Esophagus muscularis mucosa (tissue), 4 donors: ENCODE results near the gene CDC40. TPM values are rescaled to one million over a fixed set of nuclear protein-coding genes. Genes with fewer than 3 reads are reported as not detected.

Experiments used
- DNase-seq: peaks from one replicate; pipeline ENCODE4 v3.0.0-alpha.2; 2017; ENCODE audit errors: extremely low spot score
- H3K27ac ChIP-seq, 4 donors: fragments of 200-600 bp; sonication (generic); replicated peaks in 1 of 4; 1 replicate in 3 of 4; 2 replicates in 1 of 4; pipeline ENCODE4 v1.5.1; 2016 to 2019; ENCODE audit warnings: mild to moderate bottlenecking in 1 of 4
- H3K27me3 ChIP-seq, 4 donors: fragments of 200-600 bp; sonication (generic); one replicate each; pipeline versions ENCODE4 v1.5.1 to v1.6.0; 2016 to 2019
- H3K36me3 ChIP-seq, 4 donors: fragments of 200-600 bp; sonication (generic); one replicate each; pipeline ENCODE4 v1.5.1; 2016 to 2019
- H3K4me1 ChIP-seq, 4 donors: fragments of 200-600 bp; sonication (generic); one replicate each; pipeline ENCODE4 v1.5.1; 2016 to 2019
- H3K4me3 ChIP-seq, 4 donors: fragments of 200-600 bp; sonication (generic); 1 replicate in 2 of 4; 2 replicates in 2 of 4; pipeline ENCODE4 v1.5.1; 2016 to 2019; ENCODE audit warnings: mild to moderate bottlenecking in 4 of 4, moderate library complexity in 1 of 4
- H3K9me3 ChIP-seq, 4 donors: fragments of 200-600 bp; sonication (generic); 1 replicate in 3 of 4; 2 replicates in 1 of 4; pipeline ENCODE4 v1.5.1; 2016 to 2019
- CTCF ChIP-seq, 3 experiments: fragments of 200-600 bp in 2 of 3; fragments of 450-650 bp in 1 of 3; sonication (generic) in 2 of 3; IDR thresholded peaks; one replicate each; pipeline ENCODE4 v1.5.1; 2017 to 2019; ENCODE audit warnings: antibody characterized with exemption in 3 of 3, mild to moderate bottlenecking in 2 of 3, moderate library complexity in 1 of 3
- EP300 ChIP-seq: sonication (generic); formaldehyde crosslinking; IDR thresholded peaks from one replicate; pipeline ENCODE4 v1.6.1; 2017; ENCODE audit warnings: antibody characterized with exemption
- POLR2A ChIP-seq: fragments of 450-650 bp; IDR thresholded peaks from one replicate; pipeline ENCODE4 v1.6.1; 2017; ENCODE audit warnings: antibody characterized with exemption, moderate library complexity, mild to moderate bottlenecking, low read depth
- POLR2AphosphoS5 ChIP-seq, 2 donors: sonication (generic); formaldehyde crosslinking; IDR thresholded peaks; one replicate each; pipeline ENCODE4 v1.6.1; 2017; ENCODE audit warnings: antibody characterized with exemption in 2 of 2
- WGBS: methylation state at CpG from one replicate; pipeline ENCODE4 v1.1.5; 2018; 5-methylcytosine and 5-hydroxymethylcytosine counted together
- intact Hi-C: fragments of 100-400 bp; cut with DNase I; formaldehyde crosslinking; loops from one replicate; pipeline ENCODE4 v1.15.1; 2023
- total RNA-seq, 4 donors: library from RNA; depleted of rRNA; stranded (reverse); fragments of >200 nt; gene quantifications; one replicate each; pipeline versions ENCODE4 v1.1.0 to v1.2.1, GENCODE V29; 2016

The CDC40 gene
- total RNA-seq, 4 donors from 2014 or later = 12.0 to 29.1 (median 15.2) TPM

DNA sequence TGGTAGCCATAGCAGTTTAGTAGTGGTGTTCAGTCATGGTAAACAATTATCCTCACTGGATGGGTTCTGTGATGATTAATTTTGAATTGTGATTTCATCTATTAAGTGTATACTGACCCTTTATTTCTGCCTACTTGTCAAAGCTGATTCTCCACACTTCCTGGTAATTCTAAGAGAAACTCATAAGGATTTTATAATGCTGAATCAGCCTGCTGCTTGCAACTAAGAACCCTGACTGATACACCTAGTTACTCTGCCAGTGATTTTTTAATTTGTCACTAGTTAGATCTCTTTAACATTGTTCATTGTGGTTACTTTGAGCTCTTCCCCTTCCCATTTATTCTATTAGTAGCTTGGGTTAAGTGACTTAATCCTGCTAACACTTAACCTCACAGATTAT lies 8.6 kb downstream of the CDC40 start:
- Histone ChIP-seq H3K4me3 (no peak overlapping the region), H3K27ac (no peak overlapping the region), H3K9me3 (no peaks in the 10 kb centered on the region), H3K4me1 (peaks cover 11 to 38% (median 31%) of the 10 kb centered on the region in 4 donors), H3K36me3 (peaks cover 0 to 8% (median 6%) of the 10 kb centered on the region in 4 donors), H3K27me3 (no peaks in the 10 kb centered on the region)
- DNase-seq = no peak
- no peak for TF ChIP-seq POLR2AphosphoS5 (IDR thresholded peaks at IDR 0.05)
- TF ChIP-seq CTCF (IDR thresholded peaks at IDR 0.05) = no peak
- no peak for TF ChIP-seq EP300
- no peak for TF ChIP-seq POLR2A
- intact Hi-C loops = no loop called here

- no peak for DNase-seq
- no peaks in the 10 kb centered on the region for H3K9me3 ChIP-seq
- intact Hi-C loops = no loop called here
- 91% methylated on average over 6 of the region's 6 CpGs for WGBS
- no peaks in the 10 kb centered on the region for H3K27me3 ChIP-seq
- H3K27ac ChIP-seq = no peak overlapping the region
- TF ChIP-seq EP300 (no peak), POLR2A (no peak)
- H3K36me3 ChIP-seq = peaks cover 0 to 15% (median 11%) of the 10 kb centered on the region in 4 donors
- H3K4me1 ChIP-seq = peaks cover 11 to 26% (median 19%) of the 10 kb centered on the region in 4 donors
- no peak overlapping the region for H3K4me3 ChIP-seq
Observed at GRCh38 chr6:110190726-110191125, 10.5 kb downstream of the CDC40 start.

DNA sequence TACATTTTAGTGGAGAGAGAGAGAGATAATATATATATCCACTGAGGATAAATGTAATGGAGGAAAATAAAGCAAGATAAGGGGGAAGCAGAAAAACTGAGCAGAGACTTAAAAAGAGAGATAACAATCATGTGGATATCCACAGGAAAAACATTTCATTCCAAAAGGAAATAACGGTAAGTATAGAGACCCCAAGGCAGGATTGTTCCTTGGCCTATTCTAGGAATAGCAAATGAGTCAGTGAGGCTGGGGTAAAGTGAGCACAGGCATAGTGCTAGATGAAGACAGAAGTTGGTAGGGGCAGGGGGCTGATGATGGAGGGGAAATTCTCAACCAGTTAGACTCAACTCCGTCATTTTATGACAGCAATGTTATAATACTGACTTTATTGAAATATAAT lies 11.2 kb downstream of the CDC40 start:
- no peaks in the 10 kb centered on the region for H3K9me3 ChIP-seq
- H3K4me1 ChIP-seq = peaks cover 11 to 21% (median 12%) of the 10 kb centered on the region in 4 donors
- WGBS = 98% methylated on average over 2 of the region's 2 CpGs
- H3K27me3 ChIP-seq = no peaks in the 10 kb centered on the region
- peaks cover 0 to 15% (median 11%) of the 10 kb centered on the region in 4 donors for H3K36me3 ChIP-seq
- DNase-seq = no peak
- H3K27ac ChIP-seq = no peak overlapping the region
- H3K4me3 ChIP-seq = no peak overlapping the region
- TF ChIP-seq POLR2AphosphoS5 (IDR thresholded peaks at IDR 0.05) (no peak), POLR2A (no peak), CTCF (IDR thresholded peaks at IDR 0.05) (no peak), EP300 (no peak)
- intact Hi-C loops = no loop called here

DNA sequence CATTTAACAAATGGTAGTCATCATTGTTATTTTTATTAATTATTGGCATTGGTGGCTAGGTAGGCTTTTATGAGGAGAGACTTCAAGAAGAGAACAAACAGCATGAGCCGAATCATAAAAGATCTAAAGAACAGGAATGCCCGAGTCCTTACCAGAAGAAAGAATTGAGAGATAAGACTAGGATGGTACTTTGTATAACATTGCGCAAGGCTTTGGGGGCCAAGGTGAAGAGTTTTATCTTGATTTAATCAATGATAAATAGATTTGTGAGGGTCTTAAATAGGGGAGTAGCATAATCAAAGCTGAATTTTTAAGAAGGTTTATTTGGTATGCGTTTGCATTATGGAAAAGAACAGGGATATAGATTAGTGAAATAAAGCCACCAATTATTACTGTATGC lies 15.4 kb downstream of the CDC40 start:
- 96% methylated on average over 4 of the region's 4 CpGs for WGBS
- H3K27ac ChIP-seq = no peak overlapping the region
- H3K4me1 ChIP-seq = peaks cover 4 to 10% (median 7%) of the 10 kb centered on the region in 4 donors
- intact Hi-C loops = no loop called here
- H3K9me3 ChIP-seq = no peaks in the 10 kb centered on the region
- H3K4me3 ChIP-seq = no peak overlapping the region
- no peak for DNase-seq
- TF ChIP-seq POLR2A (no peak), POLR2AphosphoS5 (IDR thresholded peaks at IDR 0.05) (no peak), EP300 (no peak), CTCF (IDR thresholded peaks at IDR 0.05) (no peak)
- peaks cover 0 to 15% (median 11%) of the 10 kb centered on the region in 4 donors for H3K36me3 ChIP-seq
- H3K27me3 ChIP-seq = no peaks in the 10 kb centered on the region

DNA sequence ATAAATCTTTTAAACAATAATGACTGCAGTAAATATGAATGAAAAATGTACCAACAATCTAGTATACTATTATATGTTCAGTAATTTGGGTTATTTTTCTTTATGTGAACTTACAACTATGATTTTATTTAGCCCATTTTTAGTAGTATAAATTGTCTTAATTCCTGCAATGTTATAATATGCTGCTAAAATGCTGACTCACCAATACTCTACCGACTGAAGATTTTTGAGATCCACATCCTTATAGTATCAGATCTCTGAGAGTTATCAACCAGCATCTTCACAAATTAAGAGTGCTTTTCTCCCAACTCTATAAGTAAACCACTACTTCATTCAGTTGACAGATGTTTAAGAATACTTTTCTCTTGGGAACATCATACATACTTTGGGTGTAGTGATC lies 16.6 kb downstream of the CDC40 start:
- Histone ChIP-seq H3K27ac (no peak overlapping the region), H3K9me3 (no peaks in the 10 kb centered on the region), H3K4me1 (peaks cover 0 to 12% (median 3%) of the 10 kb centered on the region in 4 donors), H3K4me3 (no peak overlapping the region), H3K27me3 (no peaks in the 10 kb centered on the region), H3K36me3 (peaks cover 0 to 15% (median 11%) of the 10 kb centered on the region in 4 donors)
- intact Hi-C loops = no loop called here
- DNase-seq = no peak
- 77% methylated on average over 1 of the region's 1 CpG for WGBS
- TF ChIP-seq CTCF (IDR thresholded peaks at IDR 0.05) (no peak), POLR2A (no peak), EP300 (no peak), POLR2AphosphoS5 (IDR thresholded peaks at IDR 0.05) (no peak)
